ENCODE measurements around the gene MEGF6. TPM values are rescaled to one million over a fixed set of nuclear protein-coding genes. Genes with fewer than 3 reads are reported as not detected.

Gene MEGF6
- total and polyA plus RNA-seq, 9 of the 15 experiments (the other 6 are each of a cell fraction or from before 2014, with no cell fraction given) = 0.03 to 1.7 (median 0.24) TPM; not detected in 3

DNA sequence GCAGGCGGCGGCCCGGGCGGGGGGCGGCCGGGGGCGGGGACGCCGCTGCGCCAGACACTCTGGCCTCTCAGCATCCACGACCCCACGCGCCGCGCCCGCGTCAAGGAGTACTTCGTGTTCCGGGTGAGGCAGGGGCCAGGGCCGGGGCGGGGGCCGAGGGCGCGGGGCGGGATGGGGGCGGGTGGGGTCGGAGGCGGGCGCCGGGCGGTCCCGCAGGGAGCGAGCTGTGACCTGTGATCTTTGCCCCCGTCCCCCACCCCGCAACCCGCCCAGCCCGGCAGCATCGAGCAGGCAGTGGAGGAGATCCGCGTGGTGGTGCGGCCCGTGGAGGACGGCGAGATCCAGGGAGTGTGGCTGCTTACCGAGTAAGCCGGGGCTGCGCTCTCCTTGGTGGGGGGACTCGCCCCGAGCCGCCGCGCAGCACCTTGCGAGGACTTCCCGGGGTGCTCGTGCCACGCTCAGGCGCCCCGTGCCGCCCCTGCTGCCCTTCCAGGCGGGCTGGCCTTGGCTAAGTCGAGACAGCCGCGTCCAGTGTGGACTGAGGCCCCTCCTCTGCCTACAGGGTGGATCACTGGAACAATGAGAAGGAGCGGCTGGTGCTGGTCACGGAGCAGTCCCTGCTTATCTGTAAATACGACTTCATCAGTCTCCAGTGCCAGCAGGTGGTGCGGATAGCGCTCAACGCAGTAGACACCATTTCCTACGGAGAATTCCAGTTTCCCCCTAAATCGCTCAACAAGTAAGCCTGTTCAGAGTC, 14.0 kb upstream of the MEGF6 start (continued):
- TF ChIP-seq KHSRP (IDR thresholded peaks at IDR 0.05) (no peak), CREB5 (CRISPR knock-in tag; IDR thresholded peaks at IDR 0.05) (no peak), PCBP2 (IDR thresholded peaks at IDR 0.05; ENCODE audit: low read depth, low read length, poor library complexity, severe bottlenecking) (no peak), SMAD1 (IDR thresholded peaks at IDR 0.05; ENCODE audit: low read depth, low read length, partially characterized antibody) (no peak), ILF3 (IDR thresholded peaks at IDR 0.05; ENCODE audit: borderline replicate concordance) (no peak), RAD51 (IDR thresholded peaks at IDR 0.05; ENCODE audit: borderline replicate concordance, low read depth) (no peak), GMEB1 (CRISPR knock-in tag; IDR thresholded peaks at IDR 0.05) (0 out of 2 replicates have a peak, but pooled peaks have one; percentile 2), MAFG (tag; conservative IDR thresholded peaks at IDR 0.05) (no peak), HIVEP1 (CRISPR knock-in tag; IDR thresholded peaks at IDR 0.05) (no peak), RBM34 (IDR thresholded peaks at IDR 0.05; ENCODE audit: borderline replicate concordance, insufficient read depth, low read length) (no peak), YY1 (IDR thresholded peaks at IDR 0.05; ENCODE audit: borderline replicate concordance in 1 of 3, control insufficient read depth in 1 of 3, extremely low read depth in 1 of 3, insufficient read depth in 3 of 3, insufficient read length in 1 of 3, insufficient replicate concordance in 2 of 3, low read depth in 1 of 3, low read length in 2 of 3) (peak in 2 of 3 experiments; percentile 17 to 62), SMAD4 (CRISPR knock-in tag; conservative IDR thresholded peaks at IDR 0.05) (peak; percentile 76), NEUROD1 (IDR thresholded peaks at IDR 0.05; ENCODE audit: borderline replicate concordance, low read depth, low read length, partially characterized antibody) (no peak), HDAC6 (IDR thresholded peaks at IDR 0.05; ENCODE audit: low read depth, low read length) (no peak), HNRNPK (IDR thresholded peaks at IDR 0.05; ENCODE audit: low read depth, low read length, poor library complexity, severe bottlenecking) (no peak), ZNF79 (CRISPR knock-in tag; IDR thresholded peaks at IDR 0.05; ENCODE audit: low read depth) (no peak), XRCC5 (IDR thresholded peaks at IDR 0.05; ENCODE audit: low read depth, low read length) (no peak), MEIS2 (IDR thresholded peaks at IDR 0.05; ENCODE audit: partially characterized antibody) (peak; percentile 60)
- TF ChIP-seq, protein P1, sequence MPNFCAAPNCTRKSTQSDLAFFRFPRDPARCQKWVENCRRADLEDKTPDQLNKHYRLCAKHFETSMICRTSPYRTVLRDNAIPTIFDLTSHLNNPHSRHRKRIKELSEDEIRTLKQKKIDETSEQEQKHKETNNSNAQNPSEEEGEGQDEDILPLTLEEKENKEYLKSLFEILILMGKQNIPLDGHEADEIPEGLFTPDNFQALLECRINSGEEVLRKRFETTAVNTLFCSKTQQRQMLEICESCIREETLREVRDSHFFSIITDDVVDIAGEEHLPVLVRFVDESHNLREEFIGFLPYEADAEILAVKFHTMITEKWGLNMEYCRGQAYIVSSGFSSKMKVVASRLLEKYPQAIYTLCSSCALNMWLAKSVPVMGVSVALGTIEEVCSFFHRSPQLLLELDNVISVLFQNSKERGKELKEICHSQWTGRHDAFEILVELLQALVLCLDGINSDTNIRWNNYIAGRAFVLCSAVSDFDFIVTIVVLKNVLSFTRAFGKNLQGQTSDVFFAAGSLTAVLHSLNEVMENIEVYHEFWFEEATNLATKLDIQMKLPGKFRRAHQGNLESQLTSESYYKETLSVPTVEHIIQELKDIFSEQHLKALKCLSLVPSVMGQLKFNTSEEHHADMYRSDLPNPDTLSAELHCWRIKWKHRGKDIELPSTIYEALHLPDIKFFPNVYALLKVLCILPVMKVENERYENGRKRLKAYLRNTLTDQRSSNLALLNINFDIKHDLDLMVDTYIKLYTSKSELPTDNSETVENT (CRISPR knock-in tag; IDR thresholded peaks at IDR 0.05) = peak; percentile 64; the same call in 1 of the 2 replicates

Data from K562 (cell line).